GM19193 (cell line): ENCODE results near the gene TMEM120A.

Experiments used
- POLR2A ChIP-seq: IDR thresholded peaks from 4 replicates; pipeline ENCODE4 v1.6.1; 2011; ENCODE audit not compliant: insufficient read depth, insufficient read length; ENCODE audit errors: extremely low read depth

Gene TMEM120A

GRCh38 chr7:75937958-75938786 lies 56.2 kb downstream of the TMEM120A start:
- no peak for TF ChIP-seq POLR2A
